HCT116 (cell line): Measurements from ENCODE around the gene DLG2. TPM values are rescaled to one million over a fixed set of nuclear protein-coding genes. Genes with fewer than 3 reads are reported as not detected.

ENCODE experiments used
- ATAC-seq: fragments of 200-7000 bp; cut with Tn5 transposase; 2 replicates; pipeline ENCODE4 v1.9.1; 2020; ENCODE audit warnings: mild to moderate bottlenecking, moderate library complexity
- BruUV-seq: library from RNA; stranded (reverse); fragments of 400-500 nt; replicated peaks from 2 replicates; lab custom pipeline; 2021; lab: Mats Ljungman, UMichigan
- CTCF ChIA-PET: fragments of 300-600 bp; sonication (Branson Sonifier 250); formaldehyde crosslinking; loops from one replicate; lab custom pipeline; 2021; ENCODE audit warnings: antibody characterized with exemption; lab: Charles Lee
- POLR2A ChIA-PET: fragments of 300-600, 350-600 bp; sonication (Branson Sonifier 250); formaldehyde crosslinking; loops from one replicate; lab custom pipeline; 2021; ENCODE audit warnings: antibody characterized with exemption; lab: Charles Lee
- RAD21 ChIA-PET, 2 experiments: fragments of 300-600 bp; sonication (Branson Sonifier 250); formaldehyde crosslinking; loops; one replicate each; lab custom pipeline; 2023; ENCODE audit warnings: low total read pairs in 2 of 2; ENCODE audit not compliant: uncharacterized antibody in 2 of 2, unreplicated experiment in 2 of 2, low non-redundant PET in 1 of 2; lab: Charles Lee
- DNase-seq: peaks from one replicate; pipeline ENCODE4 v3.0.0-alpha.2; 2010; ENCODE audit warnings: low read depth, low spot score
- H2AFZ ChIP-seq: fragments of 200-600 bp; shearing (Covaris generic), sonication (generic); 2 replicates; pipeline ENCODE4 v1.6.1; 2017; ENCODE audit warnings: low read depth, mixed run types, mixed read lengths, antibody characterized with exemption, low read length; ENCODE audit not compliant: poor library complexity, severe bottlenecking
- H3K27ac ChIP-seq: 2 replicates; pipeline ENCODE4 v1.5.1; 2012; ENCODE audit warnings: low read depth, low read length
- H3K27me3 ChIP-seq: fragments of 200-600 bp; sonication (generic); 2 replicates; pipeline ENCODE4 v1.6.1; 2016; ENCODE audit warnings: mixed run types, low read length, mixed read lengths; ENCODE audit not compliant: insufficient read depth
- H3K36me3 ChIP-seq, 2 experiments: fragments of 200-500 bp in 1 of 2; fragments of 200-600 bp in 1 of 2; sonication (Bioruptor generic) in 1 of 2; sonication (generic) in 1 of 2; 2 replicates each; pipeline versions ENCODE4 v1.5.1 to v1.6.1; 2014 to 2016; ENCODE audit warnings: low read length in 2 of 2, inconsistent platforms in 1 of 2, mixed read lengths in 1 of 2, mixed run types in 1 of 2; ENCODE audit not compliant: insufficient read depth in 2 of 2, control insufficient read depth in 1 of 2
- H3K4me1 ChIP-seq, 2 experiments: fragments of 200-600 bp in 1 of 2; sonication (generic) in 1 of 2; 2 replicates each; pipeline versions ENCODE4 v1.5.1 to v1.6.1; 2012 to 2017; ENCODE audit warnings: low read length in 2 of 2, inconsistent platforms in 1 of 2, mild to moderate bottlenecking in 1 of 2, mixed read lengths in 1 of 2, mixed run types in 1 of 2, moderate library complexity in 1 of 2; ENCODE audit not compliant: insufficient read depth in 2 of 2, control insufficient read depth in 1 of 2
- H3K4me2 ChIP-seq: fragments of 200-600 bp; sonication (generic); 2 replicates; pipeline ENCODE4 v1.6.1; 2017; ENCODE audit warnings: mixed run types, low read length, mixed read lengths
- H3K4me3 ChIP-seq, 2 experiments: fragments of 200-600 bp in 1 of 2; sonication (generic) in 1 of 2; replicated peaks in 1 of 2; 2 replicates each; pipeline ENCODE4 v1.5.1; 2011 to 2016; ENCODE audit warnings: low read length in 2 of 2, control low read depth in 1 of 2, low read depth in 1 of 2, mild to moderate bottlenecking in 1 of 2, mixed read lengths in 1 of 2, mixed run types in 1 of 2
- H3K79me2 ChIP-seq: fragments of 200-600 bp; sonication (generic); 2 replicates; pipeline ENCODE4 v1.6.1; 2017; ENCODE audit warnings: mild to moderate bottlenecking, mixed run types, low read length, moderate library complexity, mixed read lengths; ENCODE audit not compliant: insufficient read depth
- H3K9ac ChIP-seq: fragments of 200-600 bp; sonication (generic); 2 replicates; pipeline ENCODE4 v1.6.1; 2016; ENCODE audit warnings: low read length, mixed read lengths
- H3K9me2 ChIP-seq: fragments of 200-600 bp; sonication (generic), shearing (Covaris generic); 2 replicates; pipeline ENCODE4 v1.6.1; 2017; ENCODE audit warnings: mixed run types, mild to moderate bottlenecking, moderate library complexity; ENCODE audit not compliant: insufficient read depth
- H3K9me3 ChIP-seq, 2 experiments: fragments of 200-500 bp in 1 of 2; fragments of 200-600 bp in 1 of 2; sonication (Bioruptor generic) in 1 of 2; sonication (generic) in 1 of 2; 2 replicates each; pipeline ENCODE4 v1.6.1; 2014 to 2017; ENCODE audit warnings: low read length in 2 of 2, mixed read lengths in 2 of 2, inconsistent platforms in 1 of 2, low read depth in 1 of 2, mild to moderate bottlenecking in 1 of 2, mixed run types in 1 of 2, moderate library complexity in 1 of 2; ENCODE audit not compliant: control insufficient read depth in 1 of 2, insufficient read depth in 1 of 2
- H4K20me1 ChIP-seq: fragments of 200-600 bp; sonication (generic), shearing (Covaris generic); 2 replicates; pipeline ENCODE4 v1.6.1; 2017; ENCODE audit warnings: mixed run types, mild to moderate bottlenecking, moderate library complexity; ENCODE audit not compliant: insufficient read depth
- CTCF ChIP-seq, 3 experiments: fragments of 200-600 bp in 1 of 3; sonication (generic) in 1 of 3; IDR thresholded peaks in 2 of 3; conservative IDR thresholded peaks in 1 of 3; 2 replicates each; pipeline ENCODE4 v1.5.1; 2012 to 2017; ENCODE audit warnings: low read depth in 2 of 3, low read length in 2 of 3, antibody characterized with exemption in 1 of 3, borderline replicate concordance in 1 of 3, control low read depth in 1 of 3, mild to moderate bottlenecking in 1 of 3, mixed read lengths in 1 of 3, mixed run types in 1 of 3, moderate library complexity in 1 of 3; ENCODE audit not compliant: insufficient read depth in 1 of 3
- EZH2 ChIP-seq: fragments of 200-600 bp; sonication (generic); IDR thresholded peaks from 2 replicates; pipeline ENCODE4 v1.6.1; 2017; ENCODE audit warnings: antibody characterized with exemption, mixed run types
- EZH2phosphoT487 ChIP-seq: fragments of 200-600 bp; IDR thresholded peaks from 2 replicates; pipeline ENCODE4 v1.6.1; 2018; ENCODE audit warnings: antibody characterized with exemption, borderline replicate concordance
- FOSL1 ChIP-seq: IDR thresholded peaks from 2 replicates; pipeline ENCODE4 v1.6.1; 2012; ENCODE audit warnings: low read depth
- RAD21 ChIP-seq: IDR thresholded peaks from 2 replicates; pipeline ENCODE4 v1.6.1; 2012; ENCODE audit warnings: low read depth, mild to moderate bottlenecking
- SIN3A ChIP-seq: IDR thresholded peaks from 2 replicates; pipeline ENCODE4 v1.6.1; 2012; ENCODE audit warnings: low read depth
- TCF7L2 ChIP-seq: IDR thresholded peaks from 2 replicates; pipeline ENCODE4 v1.7.0; 2011; ENCODE audit warnings: borderline replicate concordance, inconsistent platforms; ENCODE audit not compliant: insufficient read depth, insufficient read length; ENCODE audit errors: extremely low read depth
- ZFX ChIP-seq: fragments of 450-650 bp; IDR thresholded peaks from 2 replicates; pipeline ENCODE4 v1.6.1; 2017
- intact Hi-C: fragments of 100-400 bp; cut with micrococcal nuclease; formaldehyde crosslinking; loops from 2 replicates; pipeline ENCODE4 v1.10.0; 2022
- total RNA-seq: library from RNA; stranded (reverse); gene quantifications from one replicate; pipeline ENCODE4 v1.2.1, GENCODE V29; 2021; ENCODE audit not compliant: unreplicated experiment

The DLG2 gene
- total RNA-seq, 1 experiment from 2014 or later = 2.4 TPM

- no TSS peak for BruUV-seq
- ChIA-PET RAD21 (interaction anchor here in 1 of 2 experiments (0.6 kb wide), 1 partner anchor 247 kb away, joined by 7 read pairs; no protein-coding TSS in a partner anchor), POLR2A (no interaction called here), CTCF (interaction anchor here (1.0 to 2.7 kb wide), 2 partner anchors 688 to 697 kb away, joined by 4 to 23 read pairs; no protein-coding TSS in a partner anchor)
- H2AFZ ChIP-seq = no peak overlapping the region
- no peaks in the 10 kb centered on the region for H3K27me3 ChIP-seq
- H3K27ac ChIP-seq = no peak overlapping the region
- no peak for ATAC-seq
- H3K9me3 ChIP-seq = no peaks in the 10 kb centered on the region
- H3K9ac ChIP-seq = no peak overlapping the region
- no peaks in the 10 kb centered on the region for H4K20me1 ChIP-seq
- TF ChIP-seq ZFX (no peak), RAD21 (peak; percentile 45; the same call in 1 of the 2 replicates), CTCF (IDR thresholded peaks at IDR 0.05 in 2 of 3, conservative IDR thresholded peaks at IDR 0.05 in 1 of 3; ENCODE audit: borderline replicate concordance in 1 of 3, insufficient read depth in 1 of 3, low read depth in 2 of 3, low read length in 2 of 3) (peak; percentile 20 to 47 (median 25); a peak in 4 of 6 replicates)
- intact Hi-C loops = loop anchor here (1.0 kb wide), 1 partner anchor 688 kb away; no protein-coding TSS in a partner anchor
- H3K36me3 ChIP-seq = no peaks in the 10 kb centered on the region
- no peaks in the 10 kb centered on the region for H3K4me1 ChIP-seq
- no peak for DNase-seq
- H3K4me3 ChIP-seq = no peak overlapping the region
- H3K4me2 ChIP-seq = no peak overlapping the region
- H3K79me2 ChIP-seq = no peaks in the 10 kb centered on the region
- H3K9me2 ChIP-seq = no peaks in the 10 kb centered on the region
These were observed 1102.6 kb downstream of the DLG2 start for GRCh38 chr11:84524422-84525051.

GRCh38 chr11:84522331-84522730 is 1104.8 kb downstream of the DLG2 start:
- Histone ChIP-seq H3K79me2 (no peaks in the 10 kb centered on the region), H3K9me3 (no peaks in the 10 kb centered on the region), H3K9me2 (no peaks in the 10 kb centered on the region), H3K27ac (no peak overlapping the region), H3K4me3 (no peak overlapping the region), H2AFZ (no peak overlapping the region), H3K27me3 (no peaks in the 10 kb centered on the region), H3K9ac (no peak overlapping the region), H3K4me2 (no peak overlapping the region), H4K20me1 (no peaks in the 10 kb centered on the region), H3K4me1 (no peaks in the 10 kb centered on the region), H3K36me3 (no peaks in the 10 kb centered on the region)
- DNase-seq (no peak), ATAC-seq (no peak)
- CTCF ChIA-PET = no interaction called here
- RAD21 ChIA-PET = no interaction called here
- POLR2A ChIA-PET = no interaction called here
- BruUV-seq = no TSS peak
- TF ChIP-seq SIN3A (no peak), EZH2 (no peak), TCF7L2 (no peak), FOSL1 (no peak), EZH2phosphoT487 (no peak)
- intact Hi-C loops = no loop called here
